ENCODE results near the gene SLC39A9. TPM values are rescaled to one million over a fixed set of nuclear protein-coding genes. Genes with fewer than 3 reads are reported as not detected.

SLC39A9 gene
- total RNA-seq, 2 donors from 2014 or later: 36.3 to 38.2 TPM

Other genes starting within 250 kb of the SLC39A9 start
- 10 to 100 TPM; 20.5 to 25.4 TPM for gene DCAF5, start 245.6 kb upstream of the SLC39A9 start, total RNA-seq
- gene EXD2, start 207.2 kb upstream of the SLC39A9 start, total RNA-seq: 10 to 100 TPM; 11.2 to 21.5 TPM
- 1 to 10 TPM; 1.3 to 5.6 TPM for gene GALNT16, start 138.5 kb upstream of the SLC39A9 start, total RNA-seq
- gene ERH, start 393 bp upstream of the SLC39A9 start, total RNA-seq: 10 to 100 TPM; 35.5 to 64.6 TPM
- gene PLEKHD1, start 86.0 kb downstream of the SLC39A9 start, total RNA-seq: 1 to 10 TPM in 1 of 2 donors, under 1 TPM in 1; under 0.01 to 2.0 TPM
- not detected for gene CCDC177, start 176.2 kb downstream of the SLC39A9 start, total RNA-seq
- gene SUSD6, start 212.9 kb downstream of the SLC39A9 start, total RNA-seq: 10 to 100 TPM; 24.6 to 25.1 TPM